ENCODE measurements around the gene CAPN13.
A peak's percentile ranks its signal among the peaks of the same experiment; 100 is the strongest.

CAPN13 gene

GRCh38 chr2:30722936-30723725 lies 84.1 kb downstream of the CAPN13 start:
- DNase-seq: no peak

- no peak for DNase-seq
These were observed 85.3 kb downstream of the CAPN13 start for GRCh38 chr2:30721668-30722647.

GRCh38 chr2:30721241-30721640 lies 86.0 kb downstream of the CAPN13 start:
- DNase-seq: no peak

- DNase-seq: no peak
These were observed 90.1 kb downstream of the CAPN13 start for GRCh38 chr2:30717081-30717650.

- no peak for DNase-seq
These were observed 90.9 kb downstream of the CAPN13 start for GRCh38 chr2:30716123-30716900.

- DNase-seq: no peak
These were observed 92.2 kb downstream of the CAPN13 start for GRCh38 chr2:30714811-30715709.

GRCh38 chr2:30713698-30714097 lies 93.5 kb downstream of the CAPN13 start:
- no peak for DNase-seq

- peak; percentile 91 for DNase-seq
These were observed 95.6 kb downstream of the CAPN13 start for GRCh38 chr2:30711646-30712085.

GRCh38 chr2:30710461-30710860 lies 96.8 kb downstream of the CAPN13 start:
- no peak for DNase-seq

- no peak for DNase-seq
These were observed 97.2 kb downstream of the CAPN13 start for GRCh38 chr2:30710016-30710415.

- no peak for DNase-seq
These were observed 97.7 kb downstream of the CAPN13 start for GRCh38 chr2:30709516-30709915.

- no peak for DNase-seq
These were observed 98.6 kb downstream of the CAPN13 start for GRCh38 chr2:30708491-30709290.

- DNase-seq: no peak
These were observed 99.8 kb downstream of the CAPN13 start for GRCh38 chr2:30707304-30707903.

GRCh38 chr2:30706534-30707303 lies 100.5 kb downstream of the CAPN13 start:
- peak; percentile 58 for DNase-seq

GRCh38 chr2:30705711-30706533 lies 101.3 kb downstream of the CAPN13 start:
- no peak for DNase-seq

GRCh38 chr2:30705056-30705455 lies 102.2 kb downstream of the CAPN13 start:
- DNase-seq: no peak

- no peak for DNase-seq
These were observed 102.8 kb downstream of the CAPN13 start for GRCh38 chr2:30704309-30705020.

- DNase-seq: no peak
These were observed 104.6 kb downstream of the CAPN13 start for GRCh38 chr2:30702694-30703093.

All from NCI-H1694 (cell line).